HCT116 (cell line): Measurements from ENCODE around the gene G2E3. TPM values are rescaled to one million over a fixed set of nuclear protein-coding genes. Genes with fewer than 3 reads are reported as not detected.

Experiments used
- ATAC-seq: fragments of 200-7000 bp; cut with Tn5 transposase; 2 replicates; pipeline ENCODE4 v1.9.1; 2020; ENCODE audit warnings: mild to moderate bottlenecking, moderate library complexity
- BruUV-seq: library from RNA; stranded (reverse); fragments of 400-500 nt; replicated peaks from 2 replicates; lab custom pipeline; 2021; lab: Mats Ljungman, UMichigan
- CTCF ChIA-PET: fragments of 300-600 bp; sonication (Branson Sonifier 250); formaldehyde crosslinking; loops from one replicate; lab custom pipeline; 2021; ENCODE audit warnings: antibody characterized with exemption; lab: Charles Lee
- POLR2A ChIA-PET: fragments of 300-600, 350-600 bp; sonication (Branson Sonifier 250); formaldehyde crosslinking; loops from one replicate; lab custom pipeline; 2021; ENCODE audit warnings: antibody characterized with exemption; lab: Charles Lee
- RAD21 ChIA-PET, 2 experiments: fragments of 300-600 bp; sonication (Branson Sonifier 250); formaldehyde crosslinking; loops; one replicate each; lab custom pipeline; 2023; ENCODE audit warnings: low total read pairs in 2 of 2; ENCODE audit not compliant: uncharacterized antibody in 2 of 2, unreplicated experiment in 2 of 2, low non-redundant PET in 1 of 2; lab: Charles Lee
- DNase-seq: peaks from one replicate; pipeline ENCODE4 v3.0.0-alpha.2; 2010; ENCODE audit warnings: low read depth, low spot score
- H2AFZ ChIP-seq: fragments of 200-600 bp; shearing (Covaris generic), sonication (generic); 2 replicates; pipeline ENCODE4 v1.6.1; 2017; ENCODE audit warnings: low read depth, mixed run types, mixed read lengths, antibody characterized with exemption, low read length; ENCODE audit not compliant: poor library complexity, severe bottlenecking
- H3K27ac ChIP-seq: 2 replicates; pipeline ENCODE4 v1.5.1; 2012; ENCODE audit warnings: low read depth, low read length
- H3K27me3 ChIP-seq: fragments of 200-600 bp; sonication (generic); 2 replicates; pipeline ENCODE4 v1.6.1; 2016; ENCODE audit warnings: mixed run types, low read length, mixed read lengths; ENCODE audit not compliant: insufficient read depth
- H3K36me3 ChIP-seq, 2 experiments: fragments of 200-500 bp in 1 of 2; fragments of 200-600 bp in 1 of 2; sonication (Bioruptor generic) in 1 of 2; sonication (generic) in 1 of 2; 2 replicates each; pipeline versions ENCODE4 v1.5.1 to v1.6.1; 2014 to 2016; ENCODE audit warnings: low read length in 2 of 2, inconsistent platforms in 1 of 2, mixed read lengths in 1 of 2, mixed run types in 1 of 2; ENCODE audit not compliant: insufficient read depth in 2 of 2, control insufficient read depth in 1 of 2
- H3K4me1 ChIP-seq, 2 experiments: fragments of 200-600 bp in 1 of 2; sonication (generic) in 1 of 2; 2 replicates each; pipeline versions ENCODE4 v1.5.1 to v1.6.1; 2012 to 2017; ENCODE audit warnings: low read length in 2 of 2, inconsistent platforms in 1 of 2, mild to moderate bottlenecking in 1 of 2, mixed read lengths in 1 of 2, mixed run types in 1 of 2, moderate library complexity in 1 of 2; ENCODE audit not compliant: insufficient read depth in 2 of 2, control insufficient read depth in 1 of 2
- H3K4me2 ChIP-seq: fragments of 200-600 bp; sonication (generic); 2 replicates; pipeline ENCODE4 v1.6.1; 2017; ENCODE audit warnings: mixed run types, low read length, mixed read lengths
- H3K4me3 ChIP-seq, 2 experiments: fragments of 200-600 bp in 1 of 2; sonication (generic) in 1 of 2; replicated peaks in 1 of 2; 2 replicates each; pipeline ENCODE4 v1.5.1; 2011 to 2016; ENCODE audit warnings: low read length in 2 of 2, control low read depth in 1 of 2, low read depth in 1 of 2, mild to moderate bottlenecking in 1 of 2, mixed read lengths in 1 of 2, mixed run types in 1 of 2
- H3K79me2 ChIP-seq: fragments of 200-600 bp; sonication (generic); 2 replicates; pipeline ENCODE4 v1.6.1; 2017; ENCODE audit warnings: mild to moderate bottlenecking, mixed run types, low read length, moderate library complexity, mixed read lengths; ENCODE audit not compliant: insufficient read depth
- H3K9ac ChIP-seq: fragments of 200-600 bp; sonication (generic); 2 replicates; pipeline ENCODE4 v1.6.1; 2016; ENCODE audit warnings: low read length, mixed read lengths
- H3K9me2 ChIP-seq: fragments of 200-600 bp; sonication (generic), shearing (Covaris generic); 2 replicates; pipeline ENCODE4 v1.6.1; 2017; ENCODE audit warnings: mixed run types, mild to moderate bottlenecking, moderate library complexity; ENCODE audit not compliant: insufficient read depth
- H3K9me3 ChIP-seq, 2 experiments: fragments of 200-500 bp in 1 of 2; fragments of 200-600 bp in 1 of 2; sonication (Bioruptor generic) in 1 of 2; sonication (generic) in 1 of 2; 2 replicates each; pipeline ENCODE4 v1.6.1; 2014 to 2017; ENCODE audit warnings: low read length in 2 of 2, mixed read lengths in 2 of 2, inconsistent platforms in 1 of 2, low read depth in 1 of 2, mild to moderate bottlenecking in 1 of 2, mixed run types in 1 of 2, moderate library complexity in 1 of 2; ENCODE audit not compliant: control insufficient read depth in 1 of 2, insufficient read depth in 1 of 2
- H4K20me1 ChIP-seq: fragments of 200-600 bp; sonication (generic), shearing (Covaris generic); 2 replicates; pipeline ENCODE4 v1.6.1; 2017; ENCODE audit warnings: mixed run types, mild to moderate bottlenecking, moderate library complexity; ENCODE audit not compliant: insufficient read depth
- ATF3 ChIP-seq: IDR thresholded peaks from 2 replicates; pipeline ENCODE4 v1.6.1; 2012
- CEBPB ChIP-seq: IDR thresholded peaks from 2 replicates; pipeline ENCODE4 v1.6.1; 2012; ENCODE audit warnings: low read depth
- EGR1 ChIP-seq: IDR thresholded peaks from 2 replicates; pipeline ENCODE4 v1.6.1; 2012; ENCODE audit warnings: low read depth
- ELF1 ChIP-seq: IDR thresholded peaks from 2 replicates; pipeline ENCODE4 v1.6.1; 2012; ENCODE audit warnings: low read depth, borderline replicate concordance
- EZH2 ChIP-seq: fragments of 200-600 bp; sonication (generic); IDR thresholded peaks from 2 replicates; pipeline ENCODE4 v1.6.1; 2017; ENCODE audit warnings: antibody characterized with exemption, mixed run types
- EZH2phosphoT487 ChIP-seq: fragments of 200-600 bp; IDR thresholded peaks from 2 replicates; pipeline ENCODE4 v1.6.1; 2018; ENCODE audit warnings: antibody characterized with exemption, borderline replicate concordance
- JUND ChIP-seq: IDR thresholded peaks from 2 replicates; pipeline ENCODE4 v1.6.1; 2012
- MAX ChIP-seq: IDR thresholded peaks from 2 replicates; pipeline ENCODE4 v1.6.1; 2012
- POLR2A ChIP-seq: IDR thresholded peaks from 2 replicates; pipeline ENCODE4 v1.7.0; 2011; ENCODE audit warnings: borderline replicate concordance; ENCODE audit not compliant: insufficient read depth, insufficient read length; ENCODE audit errors: extremely low read depth
- POLR2AphosphoS5 ChIP-seq: IDR thresholded peaks from 2 replicates; pipeline ENCODE4 v1.6.1; 2011; ENCODE audit warnings: mild to moderate bottlenecking, low read depth, low read length, moderate library complexity
- RAD21 ChIP-seq: IDR thresholded peaks from 2 replicates; pipeline ENCODE4 v1.6.1; 2012; ENCODE audit warnings: low read depth, mild to moderate bottlenecking
- REST ChIP-seq: IDR thresholded peaks from 2 replicates; pipeline ENCODE4 v1.6.1; 2012; ENCODE audit warnings: low read depth
- SP1 ChIP-seq: IDR thresholded peaks from 2 replicates; pipeline ENCODE4 v1.6.1; 2012; ENCODE audit warnings: low read depth
- SRF ChIP-seq: IDR thresholded peaks from 2 replicates; pipeline ENCODE4 v1.6.1; 2012; ENCODE audit warnings: low read depth
- ZFX ChIP-seq: fragments of 450-650 bp; IDR thresholded peaks from 2 replicates; pipeline ENCODE4 v1.6.1; 2017
- ZNF274 ChIP-seq: fragments of 200-500 bp; sonication (Bioruptor generic); IDR thresholded peaks from 2 replicates; pipeline ENCODE4 v1.6.1; 2014; ENCODE audit warnings: mild to moderate bottlenecking, low read depth, low read length, inconsistent platforms
- intact Hi-C: fragments of 100-400 bp; cut with micrococcal nuclease; formaldehyde crosslinking; loops from 2 replicates; pipeline ENCODE4 v1.10.0; 2022
- total RNA-seq: library from RNA; stranded (reverse); gene quantifications from one replicate; pipeline ENCODE4 v1.2.1, GENCODE V29; 2021; ENCODE audit not compliant: unreplicated experiment

Gene G2E3
- total RNA-seq, 1 experiment from 2014 or later, result 47.0 TPM

GRCh38 chr14:30558675-30559555 lies at the start of gene G2E3 (continued):
- TF ChIP-seq EZH2phosphoT487 (no peak), REST (no peak), ZNF274 (no peak)
- TF ChIP-seq, all 23 proteins: peak for 6

- Histone ChIP-seq H3K27me3 (no peaks in the 10 kb centered on the region; the same call in 1 of the 2 replicates), H3K27ac (no peak overlapping the region), H3K9me3 (no peaks in the 10 kb centered on the region), H4K20me1 (no peaks in the 10 kb centered on the region), H3K4me3 (no peak overlapping the region), H3K9me2 (no peaks in the 10 kb centered on the region), H3K79me2 (no peaks in the 10 kb centered on the region), H2AFZ (no peak overlapping the region), H3K4me2 (no peak overlapping the region), H3K9ac (no peak overlapping the region), H3K36me3 (no peaks in the 10 kb centered on the region), H3K4me1 (no peaks in the 10 kb centered on the region)
- no peak for TF ChIP-seq EZH2
- no peak for TF ChIP-seq RAD21
- no peak for TF ChIP-seq EZH2phosphoT487
- TF ChIP-seq EGR1, result no peak
- no peak for TF ChIP-seq POLR2AphosphoS5
- TF ChIP-seq POLR2A, result no peak
- TF ChIP-seq ELF1, result no peak
- no peak for TF ChIP-seq MAX
- TF ChIP-seq ZFX, result no peak
- no peak for TF ChIP-seq SRF
- no peak for TF ChIP-seq CEBPB
- no peak for TF ChIP-seq ATF3
- no peak for TF ChIP-seq JUND
- TF ChIP-seq SP1, result no peak
- no TSS peak for BruUV-seq
- POLR2A ChIA-PET, result no interaction called here
- CTCF ChIA-PET, result no interaction called here
- ATAC-seq (no peak), DNase-seq (no peak)
- RAD21 ChIA-PET, result no interaction called here
- intact Hi-C loops, result no loop called here
Observed at GRCh38 chr14:30517737-30518136, 41.2 kb upstream of the G2E3 start.
